GM08714 (cell line): ENCODE results near the gene LAYN.

Source experiments
- H3K4me3 ChIP-seq: fragments of 200-500 bp; sonication (Bioruptor generic); 2 replicates; pipeline ENCODE4 v1.5.1; 2014; ENCODE audit warnings: mild to moderate bottlenecking, low read length, inconsistent platforms
- ZNF274 ChIP-seq: IDR thresholded peaks from 2 replicates; pipeline ENCODE4 v1.6.1; 2012; ENCODE audit warnings: mild to moderate bottlenecking, low read depth, low read length

LAYN gene

DNA sequence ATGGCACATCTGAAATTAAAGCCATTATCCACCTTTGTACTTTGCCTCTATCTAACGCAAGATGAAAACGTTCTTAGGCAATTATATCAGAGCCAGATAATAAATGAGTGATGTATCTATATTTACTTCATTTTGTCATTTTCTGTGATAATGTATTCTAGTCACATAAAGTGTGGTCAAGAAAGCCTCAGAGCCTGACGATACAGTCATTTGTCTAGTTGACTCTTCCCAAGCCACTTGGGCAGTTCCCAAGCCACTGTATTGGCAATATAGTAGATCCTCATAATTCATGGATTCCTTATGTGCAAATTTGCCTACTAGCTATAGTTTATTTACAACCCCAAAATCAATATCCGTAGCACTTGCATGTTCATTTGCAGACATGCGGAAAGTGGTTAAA, 18.1 kb upstream of the LAYN start:
- TF ChIP-seq ZNF274: no peak
- H3K4me3 ChIP-seq: no peak overlapping the region

DNA sequence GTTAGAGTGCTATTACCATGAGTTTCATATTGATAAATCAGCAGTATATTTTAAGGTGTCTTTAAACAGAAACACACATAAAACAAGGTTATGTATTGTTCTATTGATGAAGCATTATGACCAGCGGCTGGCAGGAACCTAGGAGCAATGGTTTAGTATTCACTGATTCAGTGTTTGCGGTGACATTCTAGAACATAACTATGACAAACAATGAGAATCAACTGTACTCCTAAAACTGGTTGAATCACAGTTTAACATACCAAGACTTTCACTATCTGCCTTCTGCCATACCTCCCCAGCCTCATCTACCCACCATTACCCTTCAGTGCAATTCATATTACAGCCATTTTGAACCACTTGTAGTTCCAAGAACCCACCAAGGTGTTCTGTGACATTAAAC, 17.2 kb upstream of the LAYN start:
- no peak for TF ChIP-seq ZNF274
- H3K4me3 ChIP-seq: no peak overlapping the region

DNA sequence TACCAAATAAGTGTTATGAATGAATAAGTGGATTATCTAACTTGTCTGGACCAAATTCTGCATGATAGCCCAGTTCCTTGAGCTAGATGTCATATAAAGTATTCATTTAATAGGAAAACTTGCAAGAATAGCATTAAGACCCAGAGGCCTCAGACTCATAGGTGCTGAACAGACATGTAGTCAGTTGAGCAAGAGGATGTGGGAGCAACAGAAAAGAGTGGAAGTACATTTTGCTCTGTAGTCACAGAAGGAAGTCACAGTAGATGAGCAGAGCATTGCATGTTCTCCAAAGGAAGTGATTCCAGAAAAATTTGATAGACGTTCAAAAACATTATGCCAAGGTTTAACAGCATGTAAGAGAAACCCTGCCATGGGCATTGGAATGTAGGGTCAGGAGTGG, 16.5 kb upstream of the LAYN start:
- H3K4me3 ChIP-seq: no peak overlapping the region
- no peak for TF ChIP-seq ZNF274

DNA sequence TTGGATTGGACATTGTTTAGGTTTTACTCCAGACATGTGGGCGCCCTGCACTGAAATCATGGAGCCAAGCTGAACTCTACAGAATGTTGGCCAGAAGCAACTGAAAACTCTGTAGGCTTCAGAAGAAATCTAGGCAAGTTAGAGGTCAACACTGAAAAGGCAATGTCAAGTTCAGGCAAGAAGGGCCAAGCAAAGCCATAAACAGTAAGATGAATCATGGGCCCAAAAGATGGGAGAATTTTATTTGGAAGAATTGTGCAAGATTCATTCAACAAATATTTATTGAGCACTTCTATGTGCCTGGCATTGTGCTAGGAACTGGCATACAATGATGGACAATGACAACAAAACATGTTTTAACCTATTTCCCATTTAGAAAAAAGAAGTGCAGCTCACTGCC, 15.1 kb upstream of the LAYN start:
- no peak overlapping the region for H3K4me3 ChIP-seq
- no peak for TF ChIP-seq ZNF274

- no peak overlapping the region for H3K4me3 ChIP-seq
- no peak for TF ChIP-seq ZNF274
Observed at GRCh38 chr11:111526501-111526900, 14.0 kb upstream of the LAYN start.

DNA sequence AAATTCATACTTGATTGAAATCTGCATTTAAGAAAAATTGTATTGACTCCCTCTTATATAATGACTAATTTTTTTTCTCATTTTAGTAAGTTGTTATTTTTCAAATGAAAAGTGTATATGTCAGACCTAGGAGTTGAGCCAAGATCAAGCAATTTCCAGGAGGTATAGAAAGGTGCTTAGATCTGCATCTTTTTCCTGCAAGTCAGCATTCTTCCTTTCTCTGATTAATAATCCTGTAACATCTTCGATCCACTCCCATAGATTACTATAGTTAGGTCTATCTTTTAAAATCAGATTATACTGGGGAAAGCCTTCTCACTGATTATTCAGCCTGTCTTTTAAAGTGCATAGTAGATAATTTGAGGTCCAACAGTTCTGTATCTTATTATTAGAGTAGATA, 13.2 kb upstream of the LAYN start:
- no peak for TF ChIP-seq ZNF274
- no peak overlapping the region for H3K4me3 ChIP-seq

- H3K4me3 ChIP-seq: no peak overlapping the region
- no peak for TF ChIP-seq ZNF274
Observed at GRCh38 chr11:111528557-111528956, 12.0 kb upstream of the LAYN start.

DNA sequence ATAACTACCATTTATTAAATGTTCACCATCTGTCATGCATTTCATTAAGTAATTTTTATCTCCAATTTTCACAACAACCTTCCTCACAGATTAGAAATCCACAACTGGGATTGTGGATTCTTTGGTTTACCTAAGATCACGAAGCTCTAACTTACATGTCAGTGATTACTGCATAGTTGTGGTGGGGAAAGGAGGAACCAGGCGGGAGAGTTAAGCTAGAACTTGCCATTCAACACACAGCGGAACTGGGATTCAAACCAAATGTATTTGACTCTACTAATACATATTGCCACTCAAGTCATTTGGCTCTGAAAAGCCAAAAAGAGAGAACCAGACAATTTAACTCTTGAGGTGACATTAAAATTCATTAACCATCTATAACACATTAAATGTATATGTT, 10.4 kb upstream of the LAYN start:
- no peak overlapping the region for H3K4me3 ChIP-seq
- TF ChIP-seq ZNF274: no peak

DNA sequence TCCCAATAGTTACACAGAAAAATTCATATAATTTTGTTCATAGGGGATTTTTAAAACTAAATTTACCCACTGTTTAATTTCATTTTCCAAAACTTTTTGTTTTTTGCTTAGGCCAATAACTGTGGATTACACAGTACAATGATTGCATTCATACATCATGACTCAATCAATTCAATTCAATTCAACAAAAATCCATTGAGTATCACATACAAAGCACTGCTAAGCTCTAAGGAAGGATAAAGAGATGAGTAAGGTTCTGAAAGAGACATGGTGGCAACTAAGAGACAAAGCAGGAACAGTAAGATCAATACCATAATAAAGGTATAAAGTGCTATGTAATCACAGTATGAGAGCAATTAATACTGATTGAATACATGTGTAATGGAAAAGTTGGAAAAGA, 9.4 kb upstream of the LAYN start:
- no peak overlapping the region for H3K4me3 ChIP-seq
- no peak for TF ChIP-seq ZNF274

GRCh38 chr11:111531687-111532364, 8.7 kb upstream of the LAYN start:
- no peak overlapping the region for H3K4me3 ChIP-seq
- TF ChIP-seq ZNF274: no peak

DNA sequence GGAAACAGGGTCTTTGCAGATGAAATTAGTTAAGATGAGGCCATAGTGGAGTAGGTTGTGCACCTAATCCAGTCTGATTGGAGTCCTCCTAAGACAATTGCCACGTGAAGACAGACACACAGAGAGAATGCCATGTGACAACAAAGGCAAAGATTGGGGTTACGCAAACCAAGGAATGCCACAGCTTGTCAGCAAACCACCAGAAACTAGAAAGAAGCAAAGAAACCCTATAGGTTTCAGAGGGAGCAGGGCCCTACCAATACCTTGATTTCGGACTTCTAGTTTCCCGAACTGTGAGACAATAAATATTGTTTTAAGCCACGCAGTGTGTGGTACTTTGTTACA, 8.2 kb upstream of the LAYN start:
- TF ChIP-seq ZNF274: no peak
- H3K4me3 ChIP-seq: no peak overlapping the region

GRCh38 chr11:111535281-111535680, 5.2 kb upstream of the LAYN start:
- no peak for TF ChIP-seq ZNF274
- H3K4me3 ChIP-seq: no peak overlapping the region

DNA sequence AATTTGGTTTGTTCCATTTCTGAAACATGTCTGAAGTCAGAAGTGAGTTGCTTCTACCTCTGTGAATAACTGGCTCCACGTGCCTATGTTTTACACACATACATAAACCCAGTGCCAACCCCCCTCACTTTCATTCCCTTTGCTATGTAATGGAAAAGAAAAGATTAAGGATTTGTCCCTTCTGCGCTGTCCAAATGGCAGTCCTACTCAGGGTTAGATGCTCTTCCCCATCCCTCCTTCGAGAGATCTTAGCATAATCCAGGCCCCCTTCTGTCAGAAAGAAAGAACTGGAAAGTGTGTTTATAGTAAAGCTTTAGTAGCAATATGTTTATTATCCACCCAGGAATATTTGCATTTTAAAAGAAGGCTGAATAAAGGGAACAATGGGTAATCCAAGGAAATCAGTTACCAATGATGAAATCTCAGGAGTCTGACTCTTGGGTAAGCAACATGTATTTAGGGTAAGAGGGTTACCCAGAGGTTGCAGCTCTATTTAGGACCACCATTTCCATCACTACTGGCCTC, 3.1 kb upstream of the LAYN start:
- H3K4me3 ChIP-seq: no peak overlapping the region
- no peak for TF ChIP-seq ZNF274

DNA sequence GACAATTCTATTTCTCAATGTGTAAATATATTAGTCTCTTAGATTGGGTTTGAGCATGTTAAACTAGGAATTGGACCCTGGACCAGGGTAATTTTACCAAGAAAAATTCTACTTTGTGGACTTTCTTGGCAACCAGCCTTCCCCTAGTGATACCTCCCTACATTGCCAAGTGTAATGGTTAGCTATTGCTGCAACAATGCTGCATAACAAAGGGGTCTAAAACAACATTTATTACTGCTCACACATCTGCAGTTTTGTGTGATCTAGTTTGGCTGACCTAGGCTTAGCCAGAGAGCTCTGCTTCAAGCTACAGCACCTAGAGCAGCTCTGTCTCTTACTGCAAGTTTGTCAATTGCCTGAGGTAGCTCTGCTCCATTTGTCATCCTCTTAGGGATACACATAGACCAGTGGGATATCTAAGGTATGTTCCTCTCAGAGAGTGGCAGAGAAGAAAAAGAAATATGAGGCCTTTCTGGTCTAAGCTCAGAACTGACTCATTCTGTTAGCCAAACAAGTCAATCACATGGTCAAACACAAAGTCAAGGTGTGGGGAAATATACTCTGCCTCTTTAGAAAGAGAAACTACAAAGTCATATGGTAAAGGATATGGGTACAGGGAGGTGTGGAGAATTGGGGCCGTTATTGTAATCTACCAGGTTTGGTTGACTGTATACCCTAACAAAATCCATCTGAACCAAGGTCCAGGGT, 2.0 kb upstream of the LAYN start:
- TF ChIP-seq ZNF274: no peak

GRCh38 chr11:111539426-111540113, 950 bp upstream of the LAYN start:
- no peak overlapping the region for H3K4me3 ChIP-seq

More for the DNA sequence above, 2.0 kb upstream of the LAYN start:
- H3K4me3 ChIP-seq: no peak overlapping the region

More at GRCh38 chr11:111539426-111540113, 950 bp upstream of the LAYN start:
- TF ChIP-seq ZNF274: no peak
